ENCODE results near the gene SMARCA1.

The SMARCA1 gene

GRCh38 chrX:129525896-129526295 is 2.6 kb upstream of the SMARCA1 start:
- Histone ChIP-seq H3K4me1 (ENCODE audit: control insufficient read depth, insufficient read depth, low read length) (no peaks in the 10 kb centered on the region), H3K36me3 (ENCODE audit: control insufficient read depth, insufficient read depth, low read length) (no peaks in the 10 kb centered on the region), H3K9me3 (ENCODE audit: control insufficient read depth, insufficient read depth, low read length) (no peaks in the 10 kb centered on the region)

GRCh38 chrX:129525162-129525561 is 1.9 kb upstream of the SMARCA1 start:
- H3K9ac ChIP-seq (ENCODE audit: low read depth, low read length): no peak overlapping the region
- no peaks in the 10 kb centered on the region for H3K36me3 ChIP-seq (ENCODE audit: control insufficient read depth, insufficient read depth, low read length)
- no peaks in the 10 kb centered on the region for H3K4me1 ChIP-seq (ENCODE audit: control insufficient read depth, insufficient read depth, low read length)
- H3K4me3 ChIP-seq (ENCODE audit: low read depth, low read length): no peak overlapping the region
- no peaks in the 10 kb centered on the region for H3K9me3 ChIP-seq (ENCODE audit: control insufficient read depth, insufficient read depth, low read length)
- no peaks in the 10 kb centered on the region for H3K27me3 ChIP-seq (ENCODE audit: control insufficient read depth, insufficient read depth, low read length)

More at GRCh38 chrX:129525896-129526295, 2.6 kb upstream of the SMARCA1 start:
- Histone ChIP-seq H3K27me3 (ENCODE audit: control insufficient read depth, insufficient read depth, low read length) (no peaks in the 10 kb centered on the region), H3K4me3 (ENCODE audit: low read depth, low read length) (no peak overlapping the region), H3K9ac (ENCODE audit: low read depth, low read length) (no peak overlapping the region)

GRCh38 chrX:129524250-129524850 is 1.1 kb upstream of the SMARCA1 start:
- Histone ChIP-seq H3K27me3 (ENCODE audit: control insufficient read depth, insufficient read depth, low read length) (no peaks in the 10 kb centered on the region), H3K4me1 (ENCODE audit: control insufficient read depth, insufficient read depth, low read length) (no peaks in the 10 kb centered on the region), H3K4me3 (ENCODE audit: low read depth, low read length) (peak overlapping the region; percentile 83), H3K36me3 (ENCODE audit: control insufficient read depth, insufficient read depth, low read length) (no peaks in the 10 kb centered on the region), H3K9me3 (ENCODE audit: control insufficient read depth, insufficient read depth, low read length) (no peaks in the 10 kb centered on the region), H3K9ac (ENCODE audit: low read depth, low read length) (no peak overlapping the region)

- Histone ChIP-seq H3K27me3 (ENCODE audit: control insufficient read depth, insufficient read depth, low read length) (no peaks in the 10 kb centered on the region), H3K4me1 (ENCODE audit: control insufficient read depth, insufficient read depth, low read length) (no peaks in the 10 kb centered on the region), H3K36me3 (ENCODE audit: control insufficient read depth, insufficient read depth, low read length) (no peaks in the 10 kb centered on the region), H3K9me3 (ENCODE audit: control insufficient read depth, insufficient read depth, low read length) (no peaks in the 10 kb centered on the region), H3K9ac (ENCODE audit: low read depth, low read length) (peak overlapping the region; percentile 74), H3K4me3 (ENCODE audit: low read depth, low read length) (peak overlapping the region; percentile 85)
Measured at GRCh38 chrX:129522184-129523078, 859 bp downstream of the SMARCA1 start.

- no peak overlapping the region for H3K4me3 ChIP-seq (ENCODE audit: low read depth, low read length)
- H3K36me3 ChIP-seq (ENCODE audit: control insufficient read depth, insufficient read depth, low read length): no peaks in the 10 kb centered on the region
- no peaks in the 10 kb centered on the region for H3K9me3 ChIP-seq (ENCODE audit: control insufficient read depth, insufficient read depth, low read length)
- H3K4me1 ChIP-seq (ENCODE audit: control insufficient read depth, insufficient read depth, low read length): no peaks in the 10 kb centered on the region
- no peak overlapping the region for H3K9ac ChIP-seq (ENCODE audit: low read depth, low read length)
- H3K27me3 ChIP-seq (ENCODE audit: control insufficient read depth, insufficient read depth, low read length): no peaks in the 10 kb centered on the region
Measured at GRCh38 chrX:129520151-129520550, 3.1 kb downstream of the SMARCA1 start.

- Histone ChIP-seq H3K9me3 (ENCODE audit: control insufficient read depth, insufficient read depth, low read length) (no peaks in the 10 kb centered on the region), H3K4me3 (ENCODE audit: low read depth, low read length) (no peak overlapping the region), H3K9ac (ENCODE audit: low read depth, low read length) (no peak overlapping the region), H3K4me1 (ENCODE audit: control insufficient read depth, insufficient read depth, low read length) (no peaks in the 10 kb centered on the region), H3K27me3 (ENCODE audit: control insufficient read depth, insufficient read depth, low read length) (no peaks in the 10 kb centered on the region), H3K36me3 (ENCODE audit: control insufficient read depth, insufficient read depth, low read length) (no peaks in the 10 kb centered on the region)
Measured at GRCh38 chrX:129516402-129516801, 6.9 kb downstream of the SMARCA1 start.

GRCh38 chrX:129512409-129512808 is 10.9 kb downstream of the SMARCA1 start:
- Histone ChIP-seq H3K27me3 (ENCODE audit: control insufficient read depth, insufficient read depth, low read length) (no peaks in the 10 kb centered on the region), H3K9ac (ENCODE audit: low read depth, low read length) (no peak overlapping the region), H3K36me3 (ENCODE audit: control insufficient read depth, insufficient read depth, low read length) (no peaks in the 10 kb centered on the region), H3K9me3 (ENCODE audit: control insufficient read depth, insufficient read depth, low read length) (no peaks in the 10 kb centered on the region), H3K4me1 (ENCODE audit: control insufficient read depth, insufficient read depth, low read length) (no peaks in the 10 kb centered on the region), H3K4me3 (ENCODE audit: low read depth, low read length) (no peak overlapping the region)

- H3K36me3 ChIP-seq (ENCODE audit: control insufficient read depth, insufficient read depth, low read length): no peaks in the 10 kb centered on the region
- no peaks in the 10 kb centered on the region for H3K27me3 ChIP-seq (ENCODE audit: control insufficient read depth, insufficient read depth, low read length)
- H3K9ac ChIP-seq (ENCODE audit: low read depth, low read length): no peak overlapping the region
- no peaks in the 10 kb centered on the region for H3K4me1 ChIP-seq (ENCODE audit: control insufficient read depth, insufficient read depth, low read length)
- no peak overlapping the region for H3K4me3 ChIP-seq (ENCODE audit: low read depth, low read length)
- no peaks in the 10 kb centered on the region for H3K9me3 ChIP-seq (ENCODE audit: control insufficient read depth, insufficient read depth, low read length)
Measured at GRCh38 chrX:129511689-129512088, 11.6 kb downstream of the SMARCA1 start.

GRCh38 chrX:129510331-129510730 is 13.0 kb downstream of the SMARCA1 start:
- Histone ChIP-seq H3K9me3 (ENCODE audit: control insufficient read depth, insufficient read depth, low read length) (no peaks in the 10 kb centered on the region), H3K36me3 (ENCODE audit: control insufficient read depth, insufficient read depth, low read length) (no peaks in the 10 kb centered on the region), H3K9ac (ENCODE audit: low read depth, low read length) (no peak overlapping the region)

GRCh38 chrX:129497146-129497843 is 26.0 kb downstream of the SMARCA1 start:
- Histone ChIP-seq H3K36me3 (ENCODE audit: control insufficient read depth, insufficient read depth, low read length) (peaks cover 5% of the 10 kb centered on the region), H3K9ac (ENCODE audit: low read depth, low read length) (no peak overlapping the region), H3K4me1 (ENCODE audit: control insufficient read depth, insufficient read depth, low read length) (no peaks in the 10 kb centered on the region), H3K27me3 (ENCODE audit: control insufficient read depth, insufficient read depth, low read length) (no peaks in the 10 kb centered on the region), H3K4me3 (ENCODE audit: low read depth, low read length) (no peak overlapping the region), H3K9me3 (ENCODE audit: control insufficient read depth, insufficient read depth, low read length) (no peaks in the 10 kb centered on the region)

More at GRCh38 chrX:129510331-129510730, 13.0 kb downstream of the SMARCA1 start:
- H3K4me1 ChIP-seq (ENCODE audit: control insufficient read depth, insufficient read depth, low read length): no peaks in the 10 kb centered on the region
- H3K27me3 ChIP-seq (ENCODE audit: control insufficient read depth, insufficient read depth, low read length): no peaks in the 10 kb centered on the region
- H3K4me3 ChIP-seq (ENCODE audit: low read depth, low read length): no peak overlapping the region

GRCh38 chrX:129496625-129497024 is 26.7 kb downstream of the SMARCA1 start:
- H3K27me3 ChIP-seq (ENCODE audit: control insufficient read depth, insufficient read depth, low read length): no peaks in the 10 kb centered on the region
- no peak overlapping the region for H3K4me3 ChIP-seq (ENCODE audit: low read depth, low read length)
- H3K4me1 ChIP-seq (ENCODE audit: control insufficient read depth, insufficient read depth, low read length): no peaks in the 10 kb centered on the region
- no peak overlapping the region for H3K9ac ChIP-seq (ENCODE audit: low read depth, low read length)
- H3K9me3 ChIP-seq (ENCODE audit: control insufficient read depth, insufficient read depth, low read length): no peaks in the 10 kb centered on the region
- peaks cover 3% of the 10 kb centered on the region for H3K36me3 ChIP-seq (ENCODE audit: control insufficient read depth, insufficient read depth, low read length)
